D721Med (cell line): ENCODE measurements around the gene RNF11.

Source experiments
- DNase-seq: peaks from one replicate; pipeline ENCODE4 v3.0.0; 2011; ENCODE audit warnings: low spot score; ENCODE audit not compliant: insufficient read length
- FAIRE-seq: peaks from 2 replicates; lab custom pipeline; 2011; peaks lifted over from hg19 to GRCh38; lab: Jason Lieb, UNC
- TF ChIP-seq, protein P1 (sequence below): IDR thresholded peaks from 2 replicates; pipeline ENCODE4 v1.5.1; 2012; ENCODE audit warnings: mild to moderate bottlenecking, control low read depth; ENCODE audit not compliant: insufficient read depth; ENCODE audit errors: missing control alignments

RNF11 gene

DNA sequence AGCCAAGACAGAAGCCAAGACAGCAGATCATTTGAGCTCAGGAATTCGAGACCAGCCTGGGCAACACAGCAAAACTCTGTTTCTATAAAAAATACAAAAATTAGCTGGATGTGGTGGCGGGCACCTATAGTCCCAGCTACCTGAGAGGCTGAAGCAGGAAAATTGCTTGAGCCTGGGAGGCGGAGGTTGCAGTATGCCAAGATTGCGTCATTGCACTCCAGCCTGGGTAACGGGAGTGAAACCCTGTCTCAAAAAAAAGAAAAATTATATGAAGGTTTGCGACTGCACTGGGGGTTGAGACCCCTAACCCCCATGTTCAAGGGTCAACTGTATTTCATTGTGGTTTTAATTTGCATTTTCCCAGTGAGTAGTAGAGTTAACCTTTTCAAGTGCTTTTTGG, 16.3 kb downstream of the RNF11 start:
- FAIRE-seq, result no peak
- DNase-seq, result no peak
- TF ChIP-seq, protein P1, sequence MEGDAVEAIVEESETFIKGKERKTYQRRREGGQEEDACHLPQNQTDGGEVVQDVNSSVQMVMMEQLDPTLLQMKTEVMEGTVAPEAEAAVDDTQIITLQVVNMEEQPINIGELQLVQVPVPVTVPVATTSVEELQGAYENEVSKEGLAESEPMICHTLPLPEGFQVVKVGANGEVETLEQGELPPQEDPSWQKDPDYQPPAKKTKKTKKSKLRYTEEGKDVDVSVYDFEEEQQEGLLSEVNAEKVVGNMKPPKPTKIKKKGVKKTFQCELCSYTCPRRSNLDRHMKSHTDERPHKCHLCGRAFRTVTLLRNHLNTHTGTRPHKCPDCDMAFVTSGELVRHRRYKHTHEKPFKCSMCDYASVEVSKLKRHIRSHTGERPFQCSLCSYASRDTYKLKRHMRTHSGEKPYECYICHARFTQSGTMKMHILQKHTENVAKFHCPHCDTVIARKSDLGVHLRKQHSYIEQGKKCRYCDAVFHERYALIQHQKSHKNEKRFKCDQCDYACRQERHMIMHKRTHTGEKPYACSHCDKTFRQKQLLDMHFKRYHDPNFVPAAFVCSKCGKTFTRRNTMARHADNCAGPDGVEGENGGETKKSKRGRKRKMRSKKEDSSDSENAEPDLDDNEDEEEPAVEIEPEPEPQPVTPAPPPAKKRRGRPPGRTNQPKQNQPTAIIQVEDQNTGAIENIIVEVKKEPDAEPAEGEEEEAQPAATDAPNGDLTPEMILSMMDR, result no peak

- no peak for FAIRE-seq
- DNase-seq, result no peak
- TF ChIP-seq, protein P1, result no peak
These were observed 17.6 kb downstream of the RNF11 start for GRCh38 chr1:51253691-51254090.

- DNase-seq (no peak), FAIRE-seq (no peak)
- TF ChIP-seq, protein P1, result no peak
These were observed 19.3 kb downstream of the RNF11 start for GRCh38 chr1:51255331-51255730.

GRCh38 chr1:51263147-51263877, 27.2 kb downstream of the RNF11 start:
- no peak for FAIRE-seq
- DNase-seq, result no peak
- TF ChIP-seq, protein P1, result no peak

DNA sequence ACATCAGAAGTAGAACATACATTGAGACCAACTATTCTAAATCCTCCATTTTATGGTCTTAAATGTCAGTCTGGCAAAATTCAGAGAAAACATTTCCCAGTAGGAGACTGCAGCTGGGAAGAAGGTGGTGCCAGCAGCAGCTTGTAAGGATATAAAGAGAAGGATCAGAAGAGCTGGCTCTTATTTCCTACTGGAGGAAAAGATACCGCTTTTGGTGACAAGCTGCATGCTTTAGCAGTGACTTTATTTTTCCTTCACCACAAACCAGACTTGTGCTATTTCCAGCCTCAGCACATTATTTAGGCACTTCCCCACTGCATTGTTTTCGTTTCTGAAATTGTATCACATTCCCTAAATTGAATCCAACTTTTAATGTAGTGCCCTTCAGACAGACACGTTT, 28.4 kb downstream of the RNF11 start:
- no peak for DNase-seq
- FAIRE-seq, result no peak

GRCh38 chr1:51265618-51266017, 29.5 kb downstream of the RNF11 start:
- FAIRE-seq (no peak), DNase-seq (no peak)
- TF ChIP-seq, protein P1, result no peak

More for the DNA sequence above, 28.4 kb downstream of the RNF11 start:
- TF ChIP-seq, protein P1, result no peak

DNA sequence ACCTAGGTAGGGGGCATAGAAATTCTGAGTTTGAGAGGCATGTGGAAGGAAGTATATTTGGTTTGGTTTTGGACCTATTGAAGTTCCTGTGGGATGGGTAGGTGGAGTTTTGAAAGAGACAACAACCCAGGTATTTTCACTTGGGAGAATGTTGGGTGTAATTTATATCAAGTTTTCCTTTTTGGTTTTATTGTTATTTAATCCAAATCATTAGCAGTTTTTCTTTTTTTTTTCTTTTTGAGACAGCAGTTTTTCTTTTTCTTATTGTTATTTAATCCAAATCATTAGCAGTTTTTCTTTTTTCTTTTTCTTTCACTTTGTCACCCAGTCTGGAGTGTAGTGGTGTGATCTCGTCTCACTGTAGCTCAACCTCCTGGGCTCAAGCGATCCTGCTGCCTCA, 30.1 kb downstream of the RNF11 start:
- TF ChIP-seq, protein P1, result no peak
- FAIRE-seq (no peak), DNase-seq (no peak)
